UCSD-AML1 (cell line): ENCODE measurements around the gene TNRC18.
"Not testable (repeated sequence)": the region's sequence is repeated elsewhere in the genome, so short reads cannot be mapped to it uniquely, and the experiment has no call there.

Experiments
- DNase-seq: peaks from one replicate; lab custom pipeline; 2025; ENCODE audit not compliant: unreplicated experiment; lab: John Stamatoyannopoulos, UW

TNRC18 gene

GRCh38 chr7:5323800-5324781 lies 99.5 kb downstream of the TNRC18 start:
- DNase-seq, result not testable (repeated sequence)

- no peak for DNase-seq
These were observed 100.8 kb downstream of the TNRC18 start for GRCh38 chr7:5322621-5323410.

- no peak for DNase-seq
These were observed 102.7 kb downstream of the TNRC18 start for GRCh38 chr7:5320802-5321396.

- DNase-seq, result no peak
These were observed 103.2 kb downstream of the TNRC18 start for GRCh38 chr7:5320391-5320790.

GRCh38 chr7:5318613-5319012 lies 105.0 kb downstream of the TNRC18 start:
- not testable (repeated sequence) for DNase-seq

- no peak for DNase-seq
These were observed 107.9 kb downstream of the TNRC18 start for GRCh38 chr7:5315761-5316160.

- DNase-seq, result no peak
These were observed 108.8 kb downstream of the TNRC18 start for GRCh38 chr7:5314864-5315263.

- DNase-seq, result not testable (repeated sequence)
These were observed 110.4 kb downstream of the TNRC18 start for GRCh38 chr7:5313076-5313885.

- DNase-seq, result not testable (repeated sequence)
These were observed 111.2 kb downstream of the TNRC18 start for GRCh38 chr7:5312276-5313070.

- DNase-seq, result no peak
These were observed 112.7 kb downstream of the TNRC18 start for GRCh38 chr7:5310822-5311405.

GRCh38 chr7:5309146-5309545 lies 114.5 kb downstream of the TNRC18 start:
- no peak for DNase-seq

- not testable (repeated sequence) for DNase-seq
These were observed 116.2 kb downstream of the TNRC18 start for GRCh38 chr7:5307221-5308142.

- DNase-seq, result not testable (repeated sequence)
These were observed 118.6 kb downstream of the TNRC18 start for GRCh38 chr7:5305050-5305449.

GRCh38 chr7:5303591-5304505 lies 119.8 kb downstream of the TNRC18 start:
- no peak for DNase-seq

GRCh38 chr7:5303061-5303460 lies 120.6 kb downstream of the TNRC18 start:
- no peak for DNase-seq

- DNase-seq, result no peak
These were observed 121.1 kb downstream of the TNRC18 start for GRCh38 chr7:5302577-5302976.

- DNase-seq, result no peak
These were observed 123.3 kb downstream of the TNRC18 start for GRCh38 chr7:5300366-5300765.
